PFSK-1 (cell line): ENCODE measurements around the gene SCAP.

Source experiments
- FOXP2 ChIP-seq: optimal IDR thresholded peaks from 2 replicates; pipeline ENCODE3; 2011; ENCODE audit warnings: borderline replicate concordance, control low read depth, inconsistent platforms; ENCODE audit not compliant: insufficient read depth; ENCODE audit errors: extremely low read length, extremely low read depth
- POLR2AphosphoS5 ChIP-seq: IDR thresholded peaks from 2 replicates; pipeline ENCODE4 v1.6.1; 2012; ENCODE audit warnings: low read depth, mild to moderate bottlenecking, control low read depth, low read length, moderate library complexity
- SIN3A ChIP-seq: IDR thresholded peaks from 2 replicates; pipeline ENCODE4 v1.6.1; 2012; ENCODE audit warnings: mild to moderate bottlenecking, low read length, moderate library complexity, borderline replicate concordance; ENCODE audit not compliant: insufficient read depth
- TAF1 ChIP-seq: IDR thresholded peaks from 2 replicates; pipeline ENCODE4 v1.6.1; 2012; ENCODE audit warnings: low read length, control low read depth, borderline replicate concordance; ENCODE audit not compliant: insufficient read depth
- TF ChIP-seq, protein P1 (sequence below), 2 experiments: IDR thresholded peaks; 2 replicates each; pipeline versions ENCODE4 v1.6.1 to v1.8.0; 2011 to 2012; ENCODE audit warnings: low read depth in 2 of 2, low read length in 2 of 2, control low read depth in 1 of 2, inconsistent platforms in 1 of 2, mild to moderate bottlenecking in 1 of 2, moderate library complexity in 1 of 2; ENCODE audit not compliant: insufficient read depth in 1 of 2

GRCh38 chr3:47404955-47405790 is 70.6 kb downstream of the SCAP start:
- TF ChIP-seq, protein P1, sequence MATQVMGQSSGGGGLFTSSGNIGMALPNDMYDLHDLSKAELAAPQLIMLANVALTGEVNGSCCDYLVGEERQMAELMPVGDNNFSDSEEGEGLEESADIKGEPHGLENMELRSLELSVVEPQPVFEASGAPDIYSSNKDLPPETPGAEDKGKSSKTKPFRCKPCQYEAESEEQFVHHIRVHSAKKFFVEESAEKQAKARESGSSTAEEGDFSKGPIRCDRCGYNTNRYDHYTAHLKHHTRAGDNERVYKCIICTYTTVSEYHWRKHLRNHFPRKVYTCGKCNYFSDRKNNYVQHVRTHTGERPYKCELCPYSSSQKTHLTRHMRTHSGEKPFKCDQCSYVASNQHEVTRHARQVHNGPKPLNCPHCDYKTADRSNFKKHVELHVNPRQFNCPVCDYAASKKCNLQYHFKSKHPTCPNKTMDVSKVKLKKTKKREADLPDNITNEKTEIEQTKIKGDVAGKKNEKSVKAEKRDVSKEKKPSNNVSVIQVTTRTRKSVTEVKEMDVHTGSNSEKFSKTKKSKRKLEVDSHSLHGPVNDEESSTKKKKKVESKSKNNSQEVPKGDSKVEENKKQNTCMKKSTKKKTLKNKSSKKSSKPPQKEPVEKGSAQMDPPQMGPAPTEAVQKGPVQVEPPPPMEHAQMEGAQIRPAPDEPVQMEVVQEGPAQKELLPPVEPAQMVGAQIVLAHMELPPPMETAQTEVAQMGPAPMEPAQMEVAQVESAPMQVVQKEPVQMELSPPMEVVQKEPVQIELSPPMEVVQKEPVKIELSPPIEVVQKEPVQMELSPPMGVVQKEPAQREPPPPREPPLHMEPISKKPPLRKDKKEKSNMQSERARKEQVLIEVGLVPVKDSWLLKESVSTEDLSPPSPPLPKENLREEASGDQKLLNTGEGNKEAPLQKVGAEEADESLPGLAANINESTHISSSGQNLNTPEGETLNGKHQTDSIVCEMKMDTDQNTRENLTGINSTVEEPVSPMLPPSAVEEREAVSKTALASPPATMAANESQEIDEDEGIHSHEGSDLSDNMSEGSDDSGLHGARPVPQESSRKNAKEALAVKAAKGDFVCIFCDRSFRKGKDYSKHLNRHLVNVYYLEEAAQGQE (IDR thresholded peaks at IDR 0.05; ENCODE audit: insufficient read depth in 1 of 2, low read depth in 2 of 2, low read length in 2 of 2) = no peak
- no peak for TF ChIP-seq SIN3A
- no peak for TF ChIP-seq POLR2AphosphoS5
- no peak for TF ChIP-seq TAF1
- TF ChIP-seq FOXP2 = no peak
